Measurements from ENCODE around the gene SCN5A. TPM values are rescaled to one million over a fixed set of nuclear protein-coding genes. Genes with fewer than 3 reads are reported as not detected.

Gene SCN5A
- total RNA-seq, 1 experiment from 2014 or later = 11.5 TPM

- Histone ChIP-seq H3K27ac (ENCODE audit: low read depth, low read length) (no peak overlapping the region), H3K9me3 (ENCODE audit: control insufficient read depth in 1 of 2, insufficient read depth in 1 of 2, low read depth in 1 of 2, low read length in 2 of 2) (no peaks in the 10 kb centered on the region), H4K20me1 (ENCODE audit: insufficient read depth) (no peaks in the 10 kb centered on the region), H3K4me3 (replicated peaks in 1 of 2; ENCODE audit: low read depth in 1 of 2, low read length in 2 of 2) (no peak overlapping the region), H3K9ac (ENCODE audit: low read length) (no peak overlapping the region), H3K79me2 (ENCODE audit: insufficient read depth, low read length) (no peaks in the 10 kb centered on the region), H3K27me3 (ENCODE audit: insufficient read depth, low read length) (no peaks in the 10 kb centered on the region), H3K4me2 (ENCODE audit: low read length) (no peak overlapping the region), H3K36me3 (ENCODE audit: control insufficient read depth in 1 of 2, insufficient read depth in 2 of 2, low read length in 2 of 2) (no peaks in the 10 kb centered on the region), H3K4me1 (ENCODE audit: control insufficient read depth in 1 of 2, insufficient read depth in 2 of 2, low read length in 2 of 2) (peaks cover 11 to 24% of the 10 kb centered on the region in 2 experiments), H2AFZ (ENCODE audit: low read depth, low read length, poor library complexity, severe bottlenecking) (no peak overlapping the region), H3K9me2 (ENCODE audit: insufficient read depth) (no peaks in the 10 kb centered on the region)
- ChIA-PET CTCF (interaction anchor here (0.6 to 1.9 kb wide), 12 partner anchors 9 to 354 kb away, joined by 3 to 16 read pairs (median 4); no protein-coding TSS in a partner anchor), POLR2A (no interaction called here), RAD21 (ENCODE audit: low non-redundant PET in 1 of 2, low total read pairs in 2 of 2, uncharacterized antibody in 2 of 2, unreplicated experiment in 2 of 2) (interaction anchor here (1.0 to 1.3 kb wide), 3 partner anchors 9 to 198 kb away, joined by 3 to 6 read pairs (median 3); no protein-coding TSS in a partner anchor)
- no peak for ATAC-seq
- DNase-seq (ENCODE audit: low read depth, low spot score) = no peak
- TF ChIP-seq ZBTB33 (IDR thresholded peaks at IDR 0.05; ENCODE audit: extremely low read depth, insufficient replicate concordance, low read length) (no peak), EZH2phosphoT487 (IDR thresholded peaks at IDR 0.05; ENCODE audit: borderline replicate concordance) (no peak), JUND (IDR thresholded peaks at IDR 0.05) (no peak), YY1 (IDR thresholded peaks at IDR 0.05; ENCODE audit: extremely low read depth, insufficient replicate concordance, low read depth, low read length) (no peak), RAD21 (IDR thresholded peaks at IDR 0.05; ENCODE audit: low read depth) (no peak), ZFX (IDR thresholded peaks at IDR 0.05) (no peak), EGR1 (IDR thresholded peaks at IDR 0.05; ENCODE audit: low read depth) (no peak)
- intact Hi-C loops (cut with micrococcal nuclease) = loop anchor here (2.0 to 5.0 kb wide), 2 partner anchors 199 to 356 kb away; no protein-coding TSS in a partner anchor
- BruUV-seq (replicated peaks) = no TSS peak
These were observed 3.4 kb downstream of the SCN5A start for GRCh38 chr3:38646062-38646461.

GRCh38 chr3:38645601-38646000 is 3.9 kb downstream of the SCN5A start:
- Histone ChIP-seq H3K9me3 (ENCODE audit: control insufficient read depth in 1 of 2, insufficient read depth in 1 of 2, low read depth in 1 of 2, low read length in 2 of 2) (no peaks in the 10 kb centered on the region), H3K4me1 (ENCODE audit: control insufficient read depth in 1 of 2, insufficient read depth in 2 of 2, low read length in 2 of 2) (peaks cover 11 to 22% of the 10 kb centered on the region in 2 experiments), H4K20me1 (ENCODE audit: insufficient read depth) (no peaks in the 10 kb centered on the region), H3K27ac (ENCODE audit: low read depth, low read length) (no peak overlapping the region), H3K9ac (ENCODE audit: low read length) (no peak overlapping the region), H2AFZ (ENCODE audit: low read depth, low read length, poor library complexity, severe bottlenecking) (no peak overlapping the region), H3K9me2 (ENCODE audit: insufficient read depth) (no peaks in the 10 kb centered on the region), H3K27me3 (ENCODE audit: insufficient read depth, low read length) (no peaks in the 10 kb centered on the region), H3K36me3 (ENCODE audit: control insufficient read depth in 1 of 2, insufficient read depth in 2 of 2, low read length in 2 of 2) (no peaks in the 10 kb centered on the region), H3K4me3 (replicated peaks in 1 of 2; ENCODE audit: low read depth in 1 of 2, low read length in 2 of 2) (no peak overlapping the region), H3K4me2 (ENCODE audit: low read length) (no peak overlapping the region), H3K79me2 (ENCODE audit: insufficient read depth, low read length) (no peaks in the 10 kb centered on the region)
- POLR2A ChIA-PET = no interaction called here
- no peak for DNase-seq (ENCODE audit: low read depth, low spot score)
- CTCF ChIA-PET = interaction anchor here (1.2 to 1.9 kb wide), 3 partner anchors 14 to 642 kb away, joined by 3 to 12 read pairs (median 5); no protein-coding TSS in a partner anchor
- ATAC-seq = no peak
- RAD21 ChIA-PET (ENCODE audit: low non-redundant PET in 1 of 2, low total read pairs in 2 of 2, uncharacterized antibody in 2 of 2, unreplicated experiment in 2 of 2) = no interaction called here
- no TSS peak for BruUV-seq (replicated peaks)
- intact Hi-C loops (cut with micrococcal nuclease) = loop anchor here (5.0 kb wide), 1 partner anchor 357 kb away; no protein-coding TSS in a partner anchor
- TF ChIP-seq ZBTB33 (IDR thresholded peaks at IDR 0.05; ENCODE audit: extremely low read depth, insufficient replicate concordance, low read length) (no peak), EZH2phosphoT487 (IDR thresholded peaks at IDR 0.05; ENCODE audit: borderline replicate concordance) (no peak), ZFX (IDR thresholded peaks at IDR 0.05) (no peak), SIN3A (IDR thresholded peaks at IDR 0.05; ENCODE audit: low read depth) (no peak), SP1 (IDR thresholded peaks at IDR 0.05; ENCODE audit: low read depth) (no peak), EGR1 (IDR thresholded peaks at IDR 0.05; ENCODE audit: low read depth) (no peak), YY1 (IDR thresholded peaks at IDR 0.05; ENCODE audit: extremely low read depth, insufficient replicate concordance, low read depth, low read length) (no peak), CBX3 (IDR thresholded peaks at IDR 0.05; ENCODE audit: low read depth) (no peak), POLR2A (IDR thresholded peaks at IDR 0.05; ENCODE audit: borderline replicate concordance, extremely low read depth, insufficient read depth, insufficient read length) (no peak), REST (IDR thresholded peaks at IDR 0.05; ENCODE audit: low read depth) (no peak)
